Stimulated activated CD4-positive, alpha-beta T cell treated with anti-CD3 and anti-CD28 coated beads, Interleukin-2, amount 100 ng/mL, for 48 hours (primary cell): ENCODE data around the gene NRM.
"Not testable (repeated sequence)": the region's sequence is repeated elsewhere in the genome, so short reads cannot be mapped to it uniquely, and the experiment has no call there.

Source experiments
- DNase-seq, 2 donors: peaks; one replicate each; pipeline ENCODE4 v3.0.0-alpha.2; 2020

Gene NRM

GRCh38 chr6:30664994-30665767 lies 25.6 kb downstream of the NRM start:
- DNase-seq: no peak

GRCh38 chr6:30657922-30658321 lies 32.9 kb downstream of the NRM start:
- not testable (repeated sequence) for DNase-seq

- no peak for DNase-seq
These were observed 33.3 kb downstream of the NRM start for GRCh38 chr6:30657454-30657853.

- DNase-seq: no peak
These were observed 34.3 kb downstream of the NRM start for GRCh38 chr6:30656513-30656912.

GRCh38 chr6:30655743-30656094 lies 35.1 kb downstream of the NRM start:
- no peak for DNase-seq

- no peak for DNase-seq
These were observed 35.7 kb downstream of the NRM start for GRCh38 chr6:30654798-30655742.

- DNase-seq: no peak
These were observed 39.6 kb downstream of the NRM start for GRCh38 chr6:30651143-30651542.

- peak; percentile 68 to 73 for DNase-seq
These were observed 43.3 kb downstream of the NRM start for GRCh38 chr6:30647242-30648116.

GRCh38 chr6:30646450-30647241 lies 44.1 kb downstream of the NRM start, which contains the start of gene C6orf136:
TSS of gene C6orf136 (plus strand) at chr6:30647133. CDS start at chr6:30647232, 99 bp downstream.
- DNase-seq: peak; percentile 84 to 87

GRCh38 chr6:30645989-30646388 lies 44.8 kb downstream of the NRM start:
- no peak for DNase-seq

- DNase-seq: no peak
These were observed 46.0 kb downstream of the NRM start for GRCh38 chr6:30644769-30645168.

- no peak for DNase-seq
These were observed 47.1 kb downstream of the NRM start for GRCh38 chr6:30643656-30644055.

- no peak for DNase-seq
These were observed 49.7 kb downstream of the NRM start for GRCh38 chr6:30641048-30641447.

GRCh38 chr6:30640481-30640880 lies 50.3 kb downstream of the NRM start:
- no peak for DNase-seq
